HL-60 (cell line): Measurements from ENCODE around the gene MCF2L2.

Source experiments
- GABPA ChIP-seq: IDR thresholded peaks from 2 replicates; pipeline ENCODE4 v1.6.1; 2012; ENCODE audit warnings: low read depth
- TF ChIP-seq, protein P1 (sequence below): IDR thresholded peaks from one replicate; pipeline ENCODE4 v1.5.1; 2011; ENCODE audit warnings: low read length, control low read depth, inconsistent platforms; ENCODE audit not compliant: insufficient read depth

GRCh38 chr3:183472155-183472554, 43.7 kb upstream of the MCF2L2 start:
- TF ChIP-seq GABPA = no peak
- TF ChIP-seq, protein P1, sequence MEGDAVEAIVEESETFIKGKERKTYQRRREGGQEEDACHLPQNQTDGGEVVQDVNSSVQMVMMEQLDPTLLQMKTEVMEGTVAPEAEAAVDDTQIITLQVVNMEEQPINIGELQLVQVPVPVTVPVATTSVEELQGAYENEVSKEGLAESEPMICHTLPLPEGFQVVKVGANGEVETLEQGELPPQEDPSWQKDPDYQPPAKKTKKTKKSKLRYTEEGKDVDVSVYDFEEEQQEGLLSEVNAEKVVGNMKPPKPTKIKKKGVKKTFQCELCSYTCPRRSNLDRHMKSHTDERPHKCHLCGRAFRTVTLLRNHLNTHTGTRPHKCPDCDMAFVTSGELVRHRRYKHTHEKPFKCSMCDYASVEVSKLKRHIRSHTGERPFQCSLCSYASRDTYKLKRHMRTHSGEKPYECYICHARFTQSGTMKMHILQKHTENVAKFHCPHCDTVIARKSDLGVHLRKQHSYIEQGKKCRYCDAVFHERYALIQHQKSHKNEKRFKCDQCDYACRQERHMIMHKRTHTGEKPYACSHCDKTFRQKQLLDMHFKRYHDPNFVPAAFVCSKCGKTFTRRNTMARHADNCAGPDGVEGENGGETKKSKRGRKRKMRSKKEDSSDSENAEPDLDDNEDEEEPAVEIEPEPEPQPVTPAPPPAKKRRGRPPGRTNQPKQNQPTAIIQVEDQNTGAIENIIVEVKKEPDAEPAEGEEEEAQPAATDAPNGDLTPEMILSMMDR = no peak
